ENCODE results near the gene MRPL49. TPM values are rescaled to one million over a fixed set of nuclear protein-coding genes. Genes with fewer than 3 reads are reported as not detected.

Gene MRPL49
- total and polyA plus RNA-seq, 2 of the 13 experiments (the other 11 are each of a cell fraction or from before 2014, with no cell fraction given): 39.2 to 53.3 TPM

GRCh38 chr11:65078151-65078550 lies 44.0 kb upstream of the MRPL49 start:
- DNase-seq (ENCODE audit: low spot score) (peak; percentile 49), FAIRE-seq (peak; percentile 79), ATAC-seq (peak; percentile 94)
- Histone ChIP-seq H4K20me1 (ENCODE audit: insufficient read depth, low read length) (no peaks in the 10 kb centered on the region), H2AFZ (ENCODE audit: low read length) (no peak overlapping the region), H3K36me3 (replicated peaks in 1 of 2; ENCODE audit: control insufficient read depth in 1 of 2, insufficient read depth in 2 of 2, low read length in 2 of 2) (peaks cover 11 to 27% of the 10 kb centered on the region in 2 experiments), H3K4me2 (ENCODE audit: low read depth, low read length) (peak overlapping the region; percentile 5; the same call in 1 of the 2 replicates), H3K27ac (ENCODE audit: extremely low read length, insufficient read depth, low read length) (peak overlapping the region; percentile 27), H3K9me3 (ENCODE audit: low read length) (no peaks in the 10 kb centered on the region), H3K9ac (ENCODE audit: insufficient read depth, low read depth, low read length) (no peak overlapping the region), H3K4me1 (ENCODE audit: insufficient read depth, low read length) (peaks cover 33% of the 10 kb centered on the region), H3K79me2 (ENCODE audit: insufficient read depth, low read length) (peaks cover 22% of the 10 kb centered on the region), H3K27me3 (ENCODE audit: control insufficient read depth in 1 of 2, insufficient read depth in 2 of 2, low read length in 2 of 2) (no peaks in the 10 kb centered on the region), H3K4me3 (replicated peaks in 1 of 3; ENCODE audit: insufficient read depth in 1 of 3, low read depth in 2 of 3, low read length in 3 of 3) (no peak overlapping the region)
- ChIA-PET POLR2A (no interaction called here), CTCF (ENCODE audit: low intra/inter-chr PET ratio, low total read pairs) (interaction anchor here (0.8 to 2.3 kb wide), 3 partner anchors 50 to 65 kb away, joined by 5 to 17 read pairs (median 6); partner anchors contain the start of genes ARL2 and SNX15)
- WGBS (ENCODE audit: low lambda C conversion rate): 50% methylated on average over 1 of the region's 3 CpGs
- intact Hi-C loops (cut with micrococcal nuclease; ENCODE audit: unreplicated experiment): loop anchor here (2.0 to 5.0 kb wide), 2 partner anchors 51 to 63 kb away; partner anchors contain the start of genes ARL2 and SNX15
- in situ Hi-C loops (cut with HindIII; ENCODE audit: extremely low pct_ligation_motif_present, low pct_unique_long_range_greater_than_20kb): no loop called here
- BruUV-seq (replicated peaks): no TSS peak
- TF ChIP-seq NR3C1 (CRISPR knock-in tag; IDR thresholded peaks at IDR 0.05) (no peak), THAP11 (CRISPR knock-in tag; IDR thresholded peaks at IDR 0.05) (0 out of 2 replicates have a peak, but pooled peaks have one; percentile 18), XRCC5 (optimal IDR thresholded peaks at IDR 0.05; ENCODE audit: low read length) (peak; percentile 62), ASH2L (IDR thresholded peaks at IDR 0.05; ENCODE audit: insufficient read length, low read depth, low read length) (peak; percentile 24), ZNF574 (CRISPR knock-in tag; IDR thresholded peaks at IDR 0.05) (no peak), ZFP82 (CRISPR knock-in tag; IDR thresholded peaks at IDR 0.05; ENCODE audit: borderline replicate concordance) (no peak), CCDC6 (CRISPR knock-in tag; IDR thresholded peaks at IDR 0.05) (no peak), SMC3 (IDR thresholded peaks at IDR 0.05; ENCODE audit: low read length) (peak; percentile 83), ZFX (CRISPR knock-in tag; IDR thresholded peaks at IDR 0.05; ENCODE audit: low read depth) (peak; percentile 44; the same call in 1 of the 2 replicates), DRAP1 (CRISPR knock-in tag; IDR thresholded peaks at IDR 0.05) (no peak), RAD21 (CRISPR knock-in tag; IDR thresholded peaks at IDR 0.05) (peak; percentile 78), ZBTB33 (CRISPR knock-in tag; IDR thresholded peaks at IDR 0.05) (peak; percentile 93), TCF7L2 (IDR thresholded peaks at IDR 0.05; ENCODE audit: low read depth, low read length) (no peak), ZFY (CRISPR knock-in tag; IDR thresholded peaks at IDR 0.05) (peak; percentile 45; the same call in 1 of the 2 replicates), CTCF (CRISPR knock-in tag; IDR thresholded peaks at IDR 0.05) (peak; percentile 86), KDM2A (CRISPR knock-in tag; IDR thresholded peaks at IDR 0.05; ENCODE audit: borderline replicate concordance, low read depth) (0 out of 2 replicates have a peak, but pooled peaks have one; percentile 28), STAG1 (CRISPR knock-in tag; IDR thresholded peaks at IDR 0.05) (peak; percentile 78), FOSL2 (CRISPR knock-in tag; IDR thresholded peaks at IDR 0.05) (0 out of 2 replicates have a peak, but pooled peaks have one; percentile 27)

Data from HepG2 (cell line).